DMS153 (cell line): ENCODE measurements around the gene GCDH.
"Not testable (repeated sequence)": the region's sequence is repeated elsewhere in the genome, so short reads cannot be mapped to it uniquely, and the experiment has no call there.

Source experiments
- DNase-seq: peaks from one replicate; lab custom pipeline; 2025; lab: John Stamatoyannopoulos, UW

GCDH gene

GRCh38 chr19:12890787-12891552, at the start of gene GCDH:
Gene GCDH (plus strand): TSS chr19:12891160. CDS start chr19:12891305, 145 bp downstream.
- peak; percentile 99 for DNase-seq

- DNase-seq, result no peak
These were observed 48.4 kb upstream of the GCDH start for GRCh38 chr19:12842511-12842910.

DNA sequence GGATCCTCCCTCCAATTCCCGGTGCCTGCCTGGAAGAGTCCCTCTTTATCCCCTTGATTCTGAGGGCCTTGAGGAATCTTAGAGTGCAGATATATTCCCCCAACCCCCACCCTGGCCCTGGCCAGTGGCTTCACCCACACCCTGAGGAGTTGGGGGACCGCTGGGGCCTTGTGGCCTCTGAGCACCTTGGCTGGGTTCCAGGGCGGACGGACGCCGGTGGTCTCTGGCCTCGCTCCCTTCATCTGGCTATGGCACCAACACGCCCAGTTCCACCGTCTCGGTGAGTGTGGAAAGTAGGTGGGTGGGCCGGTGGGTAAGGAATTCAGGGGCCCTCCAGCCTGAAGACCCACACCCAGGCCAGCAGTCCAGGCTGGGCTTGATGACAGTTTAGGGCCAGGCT, 47.6 kb upstream of the GCDH start:
- no peak for DNase-seq

DNA sequence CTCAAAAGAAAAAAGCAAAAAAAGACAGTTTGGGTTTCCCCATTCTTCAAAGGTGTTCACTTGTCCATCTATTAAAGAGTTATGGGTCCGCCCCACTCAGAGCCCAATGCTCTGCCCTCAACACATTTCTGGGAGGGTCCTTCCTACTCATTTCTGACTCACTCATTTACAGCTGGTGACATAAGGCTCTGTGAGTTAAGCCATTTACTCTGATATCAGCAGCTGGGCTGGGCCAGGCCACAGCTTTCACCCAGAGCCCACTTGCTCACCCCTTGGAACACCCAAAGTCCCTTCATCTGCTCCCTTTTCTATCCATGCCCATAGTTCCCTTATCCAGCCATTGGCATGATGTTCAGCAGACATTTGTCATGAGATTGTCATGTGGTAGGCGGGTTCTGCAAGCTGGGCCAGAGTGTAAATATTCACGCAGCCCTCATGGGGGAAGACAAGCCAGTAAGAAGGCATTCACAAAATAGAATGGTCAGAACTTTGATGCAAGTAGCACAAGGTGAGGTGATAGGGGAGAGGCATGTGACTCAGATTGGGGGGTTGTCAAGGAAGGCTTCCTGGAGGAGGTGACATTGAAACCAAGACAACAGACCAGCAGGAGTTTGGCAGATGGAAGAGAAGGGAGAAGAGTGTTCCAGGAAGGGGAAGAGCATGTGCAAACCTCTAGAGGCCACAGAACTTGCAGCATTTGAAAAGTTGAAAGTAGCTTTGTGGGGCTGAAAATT, 46.8 kb upstream of the GCDH start:
- no peak for DNase-seq

DNA sequence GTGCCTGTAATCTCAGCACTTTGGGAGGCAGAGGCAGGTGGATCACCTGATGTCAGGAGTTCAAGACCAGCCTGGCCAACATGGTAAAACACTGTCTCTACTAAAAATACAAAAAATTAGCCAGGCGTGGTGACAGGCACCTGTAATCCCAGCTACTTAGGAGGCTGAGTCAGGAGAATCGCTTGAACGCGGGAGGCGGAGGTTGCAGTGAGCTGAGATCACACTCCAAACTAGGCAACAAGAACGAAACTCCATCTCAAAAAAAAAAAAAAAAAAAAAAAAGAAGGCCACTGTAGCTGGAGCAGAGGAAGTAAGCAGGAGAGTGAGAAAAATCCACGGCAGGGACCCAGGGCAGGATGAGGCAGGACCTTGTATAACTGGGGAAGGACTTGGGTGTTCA, 44.3 kb upstream of the GCDH start:
- not testable (repeated sequence) for DNase-seq

GRCh38 chr19:12847159-12848139, 43.5 kb upstream of the GCDH start:
- peak; percentile 65 for DNase-seq

DNA sequence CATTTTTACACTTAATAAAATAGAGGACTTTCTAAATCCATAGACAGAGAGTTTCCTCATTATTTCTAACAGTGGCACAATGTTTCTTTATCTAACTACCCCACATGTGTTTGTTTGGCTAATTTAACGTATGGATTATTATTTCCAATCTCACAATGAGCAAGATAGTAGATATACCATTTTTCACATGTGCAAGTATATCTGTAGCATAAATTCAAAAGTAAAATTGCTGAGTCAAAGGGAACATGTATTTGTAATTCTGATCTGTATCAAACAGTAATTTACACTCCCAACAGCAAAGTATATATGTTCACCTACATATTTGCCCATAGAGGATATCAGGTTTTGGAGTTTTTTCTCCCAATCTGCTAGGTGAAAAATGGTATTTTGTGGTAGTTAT, 34.3 kb upstream of the GCDH start:
- DNase-seq, result no peak

GRCh38 chr19:12858041-12858928, 32.7 kb upstream of the GCDH start:
- no peak for DNase-seq

DNA sequence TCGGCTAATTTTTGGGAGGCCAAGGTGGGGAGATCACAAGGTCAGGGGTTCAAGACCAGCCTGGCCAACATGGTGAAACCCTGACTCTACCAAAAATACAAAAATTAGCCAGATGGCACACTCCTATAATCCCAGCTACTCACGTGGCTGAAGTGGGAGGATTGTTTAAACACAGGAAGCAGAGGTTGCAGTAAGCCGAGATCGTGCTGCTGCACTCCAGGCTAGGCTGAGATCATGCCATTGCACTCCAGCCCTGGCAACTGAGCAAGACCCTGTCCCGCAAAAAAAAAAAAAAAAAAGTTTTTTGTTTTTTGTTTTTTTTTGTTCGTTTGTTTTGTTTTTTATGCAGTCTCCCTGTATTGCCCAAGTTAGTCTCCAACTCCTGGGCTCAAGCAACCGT, 31.4 kb upstream of the GCDH start:
- DNase-seq, result no peak

- DNase-seq, result no peak
These were observed 26.8 kb upstream of the GCDH start for GRCh38 chr19:12864143-12864542.

GRCh38 chr19:12864721-12865715, 25.9 kb upstream of the GCDH start:
- peak; percentile 44 for DNase-seq

- no peak for DNase-seq
These were observed 25.1 kb upstream of the GCDH start for GRCh38 chr19:12865746-12866415.

- DNase-seq, result no peak
These were observed 24.4 kb upstream of the GCDH start for GRCh38 chr19:12866416-12867119.

GRCh38 chr19:12867120-12868099, 23.6 kb upstream of the GCDH start:
- DNase-seq, result peak; percentile 44

- no peak for DNase-seq
These were observed 22.3 kb upstream of the GCDH start for GRCh38 chr19:12868540-12869112.

DNA sequence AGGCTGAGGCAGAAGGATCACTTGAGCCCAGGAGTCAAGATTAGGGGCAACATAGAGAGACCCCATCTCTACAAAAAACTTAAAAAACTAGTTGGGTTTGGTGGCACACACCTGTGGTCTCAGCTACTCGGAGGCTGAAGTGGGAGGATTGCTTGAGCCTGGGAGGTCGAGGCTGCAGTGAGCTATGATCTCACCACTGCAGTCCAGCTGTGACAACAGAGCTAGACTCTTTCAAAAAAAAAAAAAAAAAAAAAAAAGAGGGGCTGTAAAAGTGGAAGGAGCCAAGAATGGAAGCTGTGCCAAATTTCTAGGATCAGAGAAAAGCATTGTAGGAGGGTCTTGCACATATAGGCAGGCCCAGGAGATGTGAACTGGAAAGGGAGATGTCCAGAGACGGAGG, 19.3 kb upstream of the GCDH start:
- no peak for DNase-seq

DNA sequence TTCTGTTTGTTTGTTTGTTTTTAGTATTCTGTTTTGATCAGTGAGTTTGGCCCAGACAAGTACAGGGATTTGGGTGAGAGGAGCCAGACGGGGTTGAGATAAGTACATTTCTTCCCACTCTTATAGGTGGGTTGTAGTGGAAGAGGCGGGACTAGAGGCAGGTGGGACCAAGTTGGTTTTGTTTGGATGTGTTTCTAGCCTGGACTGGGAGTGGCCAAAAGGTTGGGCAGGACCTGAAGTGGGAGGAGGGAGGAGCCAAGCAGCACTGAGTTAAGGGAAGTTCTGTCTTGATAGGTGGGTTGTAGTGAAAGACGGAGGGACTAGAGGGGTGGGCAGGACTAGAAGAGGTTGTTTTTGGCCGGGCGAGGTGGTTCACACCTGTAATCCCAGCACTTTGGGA, 18.7 kb upstream of the GCDH start:
- DNase-seq, result no peak
